Vagina (tissue), 2 donors: ENCODE data around the gene CHRNB4. TPM values are rescaled to one million over a fixed set of nuclear protein-coding genes. Genes with fewer than 3 reads are reported as not detected.

ENCODE experiments used
- DNase-seq, 2 donors: peaks; one replicate each; pipeline ENCODE4 v3.0.0-alpha.2; 2017; ENCODE audit errors: extremely low spot score in 2 of 2
- H3K27ac ChIP-seq: fragments of 200-600 bp; sonication (generic); one replicate; pipeline ENCODE4 v1.5.1; 2019
- H3K27me3 ChIP-seq: fragments of 200-600 bp; sonication (generic); one replicate; pipeline ENCODE4 v1.5.1; 2019
- H3K36me3 ChIP-seq, 2 donors: fragments of 200-600 bp; sonication (generic); one replicate each; pipeline ENCODE4 v1.5.1; 2017 to 2019
- H3K4me1 ChIP-seq: fragments of 200-600 bp; sonication (generic); one replicate; pipeline ENCODE4 v1.5.1; 2019
- H3K4me3 ChIP-seq, 2 donors: fragments of 200-600 bp; sonication (generic); 1 replicate in 1 of 2; 2 replicates in 1 of 2; pipeline ENCODE4 v1.5.1; 2016 to 2019
- H3K9me3 ChIP-seq: fragments of 200-600 bp; sonication (generic); one replicate; pipeline ENCODE4 v1.5.1; 2019
- CTCF ChIP-seq, 3 experiments: fragments of 450-650 bp in 2 of 3; fragments of 200-600 bp in 1 of 3; sonication (generic) in 1 of 3; IDR thresholded peaks; one replicate each; pipeline ENCODE4 v1.5.1; 2017 to 2019; ENCODE audit warnings: antibody characterized with exemption in 3 of 3, mild to moderate bottlenecking in 2 of 3, moderate library complexity in 2 of 3
- POLR2A ChIP-seq, 2 donors: fragments of 450-650 bp; IDR thresholded peaks; one replicate each; pipeline ENCODE4 v1.6.1; 2017; ENCODE audit warnings: antibody characterized with exemption in 2 of 2, mild to moderate bottlenecking in 2 of 2, moderate library complexity in 2 of 2
- POLR2AphosphoS5 ChIP-seq, 2 donors: sonication (generic); formaldehyde crosslinking; IDR thresholded peaks; one replicate each; pipeline ENCODE4 v1.9.0; 2017; ENCODE audit warnings: antibody characterized with exemption in 2 of 2, mild to moderate bottlenecking in 2 of 2, low read depth in 1 of 2; ENCODE audit not compliant: insufficient read depth in 1 of 2
- intact Hi-C: fragments of 100-400 bp; cut with DNase I; formaldehyde crosslinking; loops from one replicate; pipeline ENCODE4 v1.15.1; 2023
- total RNA-seq: library from RNA; depleted of rRNA; stranded (reverse); fragments of >200 nt; gene quantifications from one replicate; pipeline ENCODE4 v1.2.3, GENCODE V29; 2016

CHRNB4 gene
- total RNA-seq, 1 donor from 2014 or later: 0.74 TPM

- TF ChIP-seq CTCF (IDR thresholded peaks at IDR 0.05) (no peak), POLR2A (IDR thresholded peaks at IDR 0.05) (no peak), POLR2AphosphoS5 (IDR thresholded peaks at IDR 0.05; ENCODE audit: insufficient read depth in 1 of 2, low read depth in 1 of 2) (no peak)
- peaks cover 13% of the 10 kb centered on the region for H3K27me3 ChIP-seq
- H3K4me3 ChIP-seq: peak within 1 kb of the TSS; percentile 22 to 38
- no peak within 1 kb of the TSS for H3K27ac ChIP-seq
- intact Hi-C loops: loop anchor here (5.0 kb wide), 1 partner anchor 87 kb away; no protein-coding TSS in a partner anchor
- H3K4me1 ChIP-seq: peaks cover 20% of the 10 kb centered on the region
- no peaks in the 10 kb centered on the region for H3K9me3 ChIP-seq
- no peaks in the 10 kb centered on the region for H3K36me3 ChIP-seq
- no peak for DNase-seq
Measured at GRCh38 chr15:78620527-78621421, 20.2 kb downstream of the CHRNB4 start, which contains the start of gene CHRNA3. Gene CHRNA3, minus strand, starts transcription at chr15:78620996. Its CDS starts 202 bp downstream, at chr15:78620794.

- Histone ChIP-seq H3K27ac (no peak overlapping the region), H3K27me3 (peaks cover 13% of the 10 kb centered on the region), H3K9me3 (no peaks in the 10 kb centered on the region), H3K36me3 (no peaks in the 10 kb centered on the region), H3K4me1 (peaks cover 20% of the 10 kb centered on the region), H3K4me3 (peak overlapping the region; percentile 22 to 38)
- no peak for TF ChIP-seq POLR2A (IDR thresholded peaks at IDR 0.05)
- no peak for TF ChIP-seq POLR2AphosphoS5 (IDR thresholded peaks at IDR 0.05; ENCODE audit: insufficient read depth in 1 of 2, low read depth in 1 of 2)
- no peak for TF ChIP-seq CTCF (IDR thresholded peaks at IDR 0.05)
- intact Hi-C loops: loop anchor here (5.0 kb wide), 1 partner anchor 87 kb away; no protein-coding TSS in a partner anchor
- DNase-seq: no peak
Measured at GRCh38 chr15:78620021-78620526, 20.9 kb downstream of the CHRNB4 start.

- Histone ChIP-seq H3K4me1 (peaks cover 20% of the 10 kb centered on the region), H3K27me3 (peaks cover 13% of the 10 kb centered on the region), H3K9me3 (no peaks in the 10 kb centered on the region), H3K27ac (no peak overlapping the region), H3K36me3 (no peaks in the 10 kb centered on the region), H3K4me3 (no peak overlapping the region)
- TF ChIP-seq CTCF (IDR thresholded peaks at IDR 0.05): no peak
- no peak for TF ChIP-seq POLR2A (IDR thresholded peaks at IDR 0.05)
- no peak for TF ChIP-seq POLR2AphosphoS5 (IDR thresholded peaks at IDR 0.05; ENCODE audit: insufficient read depth in 1 of 2, low read depth in 1 of 2)
- intact Hi-C loops: loop anchor here (5.0 kb wide), 1 partner anchor 98 kb away; no protein-coding TSS in a partner anchor
- DNase-seq: no peak
Measured at GRCh38 chr15:78619022-78619950, 21.7 kb downstream of the CHRNB4 start.

GRCh38 chr15:78618490-78618934, 22.5 kb downstream of the CHRNB4 start:
- peak; percentile 81 to 89 (median 86) for TF ChIP-seq CTCF (IDR thresholded peaks at IDR 0.05)
- peak in 1 of 2 donors; percentile 40 for TF ChIP-seq POLR2AphosphoS5 (IDR thresholded peaks at IDR 0.05; ENCODE audit: insufficient read depth in 1 of 2, low read depth in 1 of 2)
- TF ChIP-seq POLR2A (IDR thresholded peaks at IDR 0.05): no peak
- intact Hi-C loops: loop anchor here (5.0 kb wide), 1 partner anchor 99 kb away; no protein-coding TSS in a partner anchor
- H3K4me1 ChIP-seq: peaks cover 20% of the 10 kb centered on the region
- no peaks in the 10 kb centered on the region for H3K36me3 ChIP-seq
- H3K27ac ChIP-seq: no peak overlapping the region
- DNase-seq: no peak
- peaks cover 13% of the 10 kb centered on the region for H3K27me3 ChIP-seq
- no peaks in the 10 kb centered on the region for H3K9me3 ChIP-seq
- H3K4me3 ChIP-seq: no peak overlapping the region
